ENCODE measurements around the gene TBC1D7. TPM values are rescaled to one million over a fixed set of nuclear protein-coding genes. Genes with fewer than 3 reads are reported as not detected.

TBC1D7 gene
- total RNA-seq, 4 donors from 2014 or later: 5.7 to 14.9 (median 6.6) TPM

- peaks cover 0 to 17% of the 10 kb centered on the region in 2 donors for H3K36me3 ChIP-seq
- H3K27me3 ChIP-seq: no peaks in the 10 kb centered on the region
- intact Hi-C loops (cut with DNase I; ENCODE audit: low total_unique reads) (no loop called here), in situ Hi-C loops (cut with MboI; ENCODE audit: low sequenced_read_pairs in 4 of 4) (no loop called here)
- peaks cover 0 to 7% (median 3%) of the 10 kb centered on the region in 3 donors for H3K9me3 ChIP-seq
- no peak overlapping the region for H3K4me3 ChIP-seq
- no peak overlapping the region for H3K27ac ChIP-seq
- DNase-seq: no peak
- ATAC-seq: no peak
- H3K4me1 ChIP-seq: no peaks in the 10 kb centered on the region
- TF ChIP-seq POLR2A (IDR thresholded peaks at IDR 0.05): no peak
- no peak for TF ChIP-seq CTCF (IDR thresholded peaks at IDR 0.05 in 4 of 5, conservative IDR thresholded peaks at IDR 0.05 in 1 of 5)
Observed at GRCh38 chr6:13288969-13289391, 39.4 kb downstream of the TBC1D7 start.

GRCh38 chr6:13288481-13288880 is 39.9 kb downstream of the TBC1D7 start:
- intact Hi-C loops (cut with DNase I; ENCODE audit: low total_unique reads): no loop called here
- ATAC-seq: no peak

GRCh38 chr6:13287104-13287503 is 41.2 kb downstream of the TBC1D7 start:
- in situ Hi-C loops (cut with MboI; ENCODE audit: low sequenced_read_pairs in 4 of 4) (no loop called here), intact Hi-C loops (cut with DNase I; ENCODE audit: low total_unique reads) (no loop called here)
- DNase-seq: no peak
- H3K9me3 ChIP-seq: peaks cover 0 to 7% (median 3%) of the 10 kb centered on the region in 3 donors
- ATAC-seq: no peak
- no peaks in the 10 kb centered on the region for H3K4me1 ChIP-seq
- TF ChIP-seq CTCF (IDR thresholded peaks at IDR 0.05 in 4 of 5, conservative IDR thresholded peaks at IDR 0.05 in 1 of 5) (no peak), POLR2A (IDR thresholded peaks at IDR 0.05) (no peak)
- H3K27me3 ChIP-seq: no peaks in the 10 kb centered on the region
- H3K4me3 ChIP-seq: no peak overlapping the region
- H3K36me3 ChIP-seq: no peaks in the 10 kb centered on the region
- no peak overlapping the region for H3K27ac ChIP-seq

More at GRCh38 chr6:13288481-13288880, 39.9 kb downstream of the TBC1D7 start:
- H3K27me3 ChIP-seq: no peaks in the 10 kb centered on the region
- peaks cover 0 to 7% (median 3%) of the 10 kb centered on the region in 3 donors for H3K9me3 ChIP-seq
- H3K4me1 ChIP-seq: no peaks in the 10 kb centered on the region
- H3K27ac ChIP-seq: no peak overlapping the region
- no peak overlapping the region for H3K4me3 ChIP-seq
- TF ChIP-seq CTCF (IDR thresholded peaks at IDR 0.05 in 4 of 5, conservative IDR thresholded peaks at IDR 0.05 in 1 of 5): no peak
- TF ChIP-seq POLR2A (IDR thresholded peaks at IDR 0.05): no peak
- in situ Hi-C loops (cut with MboI; ENCODE audit: low sequenced_read_pairs in 4 of 4): no loop called here
- H3K36me3 ChIP-seq: peaks cover 0 to 13% of the 10 kb centered on the region in 2 donors
- DNase-seq: no peak

- Histone ChIP-seq H3K4me1 (no peaks in the 10 kb centered on the region), H3K36me3 (no peaks in the 10 kb centered on the region), H3K4me3 (no peak overlapping the region), H3K27ac (no peak overlapping the region), H3K27me3 (no peaks in the 10 kb centered on the region), H3K9me3 (peaks cover 0 to 7% (median 3%) of the 10 kb centered on the region in 3 donors)
- DNase-seq: no peak
- in situ Hi-C loops (cut with MboI; ENCODE audit: low sequenced_read_pairs in 4 of 4) (no loop called here), intact Hi-C loops (cut with DNase I; ENCODE audit: low total_unique reads) (no loop called here)
- no peak for ATAC-seq
- TF ChIP-seq POLR2A (IDR thresholded peaks at IDR 0.05): no peak
- TF ChIP-seq CTCF (IDR thresholded peaks at IDR 0.05 in 4 of 5, conservative IDR thresholded peaks at IDR 0.05 in 1 of 5): no peak
Observed at GRCh38 chr6:13286181-13286580, 42.2 kb downstream of the TBC1D7 start.

GRCh38 chr6:13285705-13286104 is 42.6 kb downstream of the TBC1D7 start:
- intact Hi-C loops (cut with DNase I; ENCODE audit: low total_unique reads): no loop called here
- in situ Hi-C loops (cut with MboI; ENCODE audit: low sequenced_read_pairs in 4 of 4): no loop called here

More at GRCh38 chr6:13285705-13286104, 42.6 kb downstream of the TBC1D7 start:
- no peaks in the 10 kb centered on the region for H3K27me3 ChIP-seq
- H3K4me3 ChIP-seq: no peak overlapping the region
- no peak for TF ChIP-seq POLR2A (IDR thresholded peaks at IDR 0.05)
- no peak for TF ChIP-seq CTCF (IDR thresholded peaks at IDR 0.05 in 4 of 5, conservative IDR thresholded peaks at IDR 0.05 in 1 of 5)
- peaks cover 0 to 7% (median 3%) of the 10 kb centered on the region in 3 donors for H3K9me3 ChIP-seq
- DNase-seq (no peak), ATAC-seq (no peak)
- no peaks in the 10 kb centered on the region for H3K36me3 ChIP-seq
- H3K4me1 ChIP-seq: no peaks in the 10 kb centered on the region
- H3K27ac ChIP-seq: no peak overlapping the region
